Stomach (tissue), 4 donors: Measurements from ENCODE around the gene NUCKS1.

Experiments
- CTCF ChIP-seq, 7 experiments: fragments of 450-650 bp in 4 of 7; fragments of 200-600 bp in 3 of 7; sonication (generic) in 3 of 7; IDR thresholded peaks; one replicate each; pipeline ENCODE4 v1.5.1; 2016 to 2019; ENCODE audit warnings: antibody characterized with exemption in 7 of 7, control low read depth in 2 of 7, mild to moderate bottlenecking in 1 of 7
- POLR2A ChIP-seq, 4 donors: fragments of 450-650 bp; IDR thresholded peaks; one replicate each; pipeline ENCODE4 v1.6.1; 2016; ENCODE audit warnings: antibody characterized with exemption in 4 of 4, control low read depth in 2 of 4, mild to moderate bottlenecking in 1 of 4, moderate library complexity in 1 of 4
- POLR2AphosphoS5 ChIP-seq, 3 donors: sonication (generic); formaldehyde crosslinking; IDR thresholded peaks; one replicate each; pipeline ENCODE4 v1.6.1; 2016; ENCODE audit warnings: antibody characterized with exemption in 3 of 3

DNA sequence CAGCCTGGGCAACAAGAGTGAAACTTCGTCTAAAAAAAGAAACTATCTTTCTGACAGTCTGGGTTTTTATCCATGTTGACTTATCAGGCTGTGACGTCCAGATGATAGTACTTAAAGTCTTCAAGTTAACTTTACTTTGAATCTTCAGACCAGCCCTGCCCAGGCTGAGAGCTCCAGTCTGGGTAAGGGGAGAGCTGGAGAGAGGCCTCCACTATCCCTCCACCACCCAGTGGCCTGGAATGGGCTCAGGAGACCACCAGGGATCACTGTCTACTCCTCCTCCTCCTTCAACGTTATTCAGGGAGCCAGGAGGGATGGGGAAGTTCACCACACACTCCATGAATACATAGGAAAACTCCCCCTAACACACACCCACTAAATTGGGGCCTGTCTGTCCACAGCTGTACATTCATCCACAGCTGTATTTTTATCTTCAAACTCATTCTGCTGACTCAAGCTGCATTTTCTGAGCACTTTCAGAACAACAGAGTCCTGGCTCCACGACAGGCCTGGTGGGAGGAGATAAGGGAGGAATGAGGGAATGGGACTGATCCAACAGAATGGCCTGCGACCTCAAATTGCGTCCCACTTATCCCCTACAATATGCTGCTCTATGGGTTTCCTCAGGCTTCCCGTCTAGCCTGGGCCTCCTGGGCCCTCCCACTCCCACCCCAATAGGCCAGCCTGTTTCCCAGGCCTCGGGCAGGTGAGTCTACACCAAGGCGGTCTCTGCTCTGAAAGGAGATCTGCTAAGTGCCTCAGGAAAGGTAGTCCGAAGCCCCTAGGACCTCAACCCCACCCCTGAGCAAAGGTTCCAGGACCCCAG, 71.5 kb downstream of the NUCKS1 start:
- TF ChIP-seq CTCF (IDR thresholded peaks at IDR 0.05) = no peak
- no peak for TF ChIP-seq POLR2A (IDR thresholded peaks at IDR 0.05)
- no peak for TF ChIP-seq POLR2AphosphoS5 (IDR thresholded peaks at IDR 0.05)
